GM12872 (cell line): ENCODE measurements around the gene ASIC3.

Experiments
- CTCF ChIP-seq: IDR thresholded peaks from 3 replicates; pipeline ENCODE4 v1.5.1; 2011; ENCODE audit warnings: low read depth, mild to moderate bottlenecking, low read length, moderate library complexity; ENCODE audit not compliant: insufficient read depth

ASIC3 gene

GRCh38 chr7:151080522-151081169, 32.3 kb downstream of the ASIC3 start, which contains the start of gene FASTK:
TSS of gene FASTK (minus strand) at chr7:151080809. CDS start at chr7:151080766, 43 bp downstream.
- TF ChIP-seq CTCF = no peak

- TF ChIP-seq CTCF = no peak
Measured at GRCh38 chr7:151081170-151082101, 33.1 kb downstream of the ASIC3 start.

GRCh38 chr7:151082141-151083070, 34.1 kb downstream of the ASIC3 start:
- no peak for TF ChIP-seq CTCF

GRCh38 chr7:151083071-151083823, 34.9 kb downstream of the ASIC3 start, which contains the start of gene TMUB1:
TSS of gene TMUB1 (minus strand) at chr7:151083493. CDS start at chr7:151082563, 930 bp downstream.
- no peak for TF ChIP-seq CTCF

- TF ChIP-seq CTCF = no peak
Measured at GRCh38 chr7:151083824-151084160, 35.5 kb downstream of the ASIC3 start.

GRCh38 chr7:151085329-151085690, 37.0 kb downstream of the ASIC3 start:
- TF ChIP-seq CTCF = no peak
